ENCODE measurements around the gene RGPD6.
"Not testable (repeated sequence)": the region's sequence is repeated elsewhere in the genome, so short reads cannot be mapped to it uniquely, and the experiment has no call there.

DNA sequence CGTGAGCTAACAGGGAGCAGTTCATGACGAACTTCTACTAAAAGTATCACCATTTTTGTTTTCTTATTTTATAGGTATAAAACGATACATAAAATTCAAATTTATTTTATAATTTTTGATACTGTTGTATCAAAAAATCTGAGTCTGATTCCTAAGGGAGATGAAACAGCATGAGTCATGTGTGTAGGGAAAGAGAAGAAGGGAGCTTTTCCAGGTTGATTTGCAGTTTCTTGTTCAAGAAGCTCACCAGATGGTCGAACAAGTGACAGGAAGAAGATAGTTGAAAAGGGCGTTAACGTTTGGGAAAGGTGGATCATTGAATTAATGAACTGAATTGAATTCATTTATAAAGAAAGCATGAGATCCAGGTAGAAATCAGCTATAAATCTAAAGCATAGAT is 81.0 kb downstream of the RGPD6 start:
- TF ChIP-seq, protein P1, sequence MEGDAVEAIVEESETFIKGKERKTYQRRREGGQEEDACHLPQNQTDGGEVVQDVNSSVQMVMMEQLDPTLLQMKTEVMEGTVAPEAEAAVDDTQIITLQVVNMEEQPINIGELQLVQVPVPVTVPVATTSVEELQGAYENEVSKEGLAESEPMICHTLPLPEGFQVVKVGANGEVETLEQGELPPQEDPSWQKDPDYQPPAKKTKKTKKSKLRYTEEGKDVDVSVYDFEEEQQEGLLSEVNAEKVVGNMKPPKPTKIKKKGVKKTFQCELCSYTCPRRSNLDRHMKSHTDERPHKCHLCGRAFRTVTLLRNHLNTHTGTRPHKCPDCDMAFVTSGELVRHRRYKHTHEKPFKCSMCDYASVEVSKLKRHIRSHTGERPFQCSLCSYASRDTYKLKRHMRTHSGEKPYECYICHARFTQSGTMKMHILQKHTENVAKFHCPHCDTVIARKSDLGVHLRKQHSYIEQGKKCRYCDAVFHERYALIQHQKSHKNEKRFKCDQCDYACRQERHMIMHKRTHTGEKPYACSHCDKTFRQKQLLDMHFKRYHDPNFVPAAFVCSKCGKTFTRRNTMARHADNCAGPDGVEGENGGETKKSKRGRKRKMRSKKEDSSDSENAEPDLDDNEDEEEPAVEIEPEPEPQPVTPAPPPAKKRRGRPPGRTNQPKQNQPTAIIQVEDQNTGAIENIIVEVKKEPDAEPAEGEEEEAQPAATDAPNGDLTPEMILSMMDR (IDR thresholded peaks at IDR 0.05): not testable (repeated sequence)
- not testable (repeated sequence) for TF ChIP-seq EZH2phosphoT487, EZH2 (IDR thresholded peaks at IDR 0.05)
